ENCODE measurements around the gene GRB10. TPM values are rescaled to one million over a fixed set of nuclear protein-coding genes. Genes with fewer than 3 reads are reported as not detected.

GRB10 gene
- total and polyA plus RNA-seq, 4 donors = 10.7 to 53.1 (median 17.5) TPM

GRCh38 chr7:50622821-50623220, 159.9 kb downstream of the GRB10 start:
- DNase-seq (ENCODE audit: low spot score) = no peak
- Histone ChIP-seq H3K27me3 (ENCODE audit: control insufficient read depth in 4 of 4, insufficient read depth in 4 of 4, low read length in 3 of 4) (no peaks in the 10 kb centered on the region), H3K9me3 (ENCODE audit: control insufficient read depth in 4 of 4, low read length in 3 of 4) (no peaks in the 10 kb centered on the region), H3K27ac (ENCODE audit: low read depth in 1 of 2, low read length in 2 of 2) (no peak overlapping the region), H3K4me3 (ENCODE audit: low read depth in 1 of 3, low read length in 3 of 3) (no peak overlapping the region), H3K9ac (ENCODE audit: low read depth in 1 of 2, low read length in 2 of 2) (no peak overlapping the region), H3K36me3 (ENCODE audit: control insufficient read depth in 4 of 4, insufficient read depth in 3 of 4, low read depth in 1 of 4, low read length in 3 of 4) (peaks cover 0 to 16% (median 6%) of the 10 kb centered on the region in 4 donors), H3K4me1 (ENCODE audit: control insufficient read depth in 4 of 4, insufficient read depth in 4 of 4, low read length in 3 of 4) (peaks cover 3 to 20% (median 7%) of the 10 kb centered on the region in 4 donors)
- TF ChIP-seq HNF4G (IDR thresholded peaks at IDR 0.05) (no peak), NR2F2 (IDR thresholded peaks at IDR 0.05) (no peak), EGR1 (IDR thresholded peaks at IDR 0.05; ENCODE audit: low read depth in 2 of 2) (no peak), GABPA (IDR thresholded peaks at IDR 0.05 in 1 of 2, conservative IDR thresholded peaks at IDR 0.05 in 1 of 2) (no peak), FOXA1 (IDR thresholded peaks at IDR 0.05) (no peak), SP1 (IDR thresholded peaks at IDR 0.05) (no peak), REST (IDR thresholded peaks at IDR 0.05) (no peak), JUND (IDR thresholded peaks at IDR 0.05) (no peak), TAF1 (conservative IDR thresholded peaks at IDR 0.05) (no peak), ATF3 (IDR thresholded peaks at IDR 0.05) (no peak), RAD21 (IDR thresholded peaks at IDR 0.05) (no peak), RXRA (IDR thresholded peaks at IDR 0.05) (no peak), HNF4A (conservative IDR thresholded peaks at IDR 0.05) (no peak), ZBTB33 (IDR thresholded peaks at IDR 0.05) (no peak)
- WGBS = 54% methylated on average over 2 of the region's 2 CpGs

- 83% methylated on average over 11 of the region's 11 CpGs for WGBS
- DNase-seq (ENCODE audit: low spot score) = no peak
- Histone ChIP-seq H3K36me3 (ENCODE audit: control insufficient read depth in 4 of 4, insufficient read depth in 3 of 4, low read depth in 1 of 4, low read length in 3 of 4) (peaks cover 3 to 16% (median 6%) of the 10 kb centered on the region in 4 donors), H3K9me3 (ENCODE audit: control insufficient read depth in 4 of 4, low read length in 3 of 4) (no peaks in the 10 kb centered on the region), H3K27me3 (ENCODE audit: control insufficient read depth in 4 of 4, insufficient read depth in 4 of 4, low read length in 3 of 4) (no peaks in the 10 kb centered on the region), H3K9ac (ENCODE audit: low read depth in 1 of 2, low read length in 2 of 2) (no peak overlapping the region), H3K4me3 (ENCODE audit: low read depth in 1 of 3, low read length in 3 of 3) (no peak overlapping the region), H3K4me1 (ENCODE audit: control insufficient read depth in 4 of 4, insufficient read depth in 4 of 4, low read length in 3 of 4) (peaks cover 3 to 20% (median 7%) of the 10 kb centered on the region in 4 donors), H3K27ac (ENCODE audit: low read depth in 1 of 2, low read length in 2 of 2) (no peak overlapping the region)
- TF ChIP-seq ATF3 (IDR thresholded peaks at IDR 0.05) (no peak), HNF4G (IDR thresholded peaks at IDR 0.05) (no peak), GABPA (IDR thresholded peaks at IDR 0.05 in 1 of 2, conservative IDR thresholded peaks at IDR 0.05 in 1 of 2) (no peak), CTCF (IDR thresholded peaks at IDR 0.05; ENCODE audit: low read depth, low read length, missing input control) (no peak), FOXA1 (IDR thresholded peaks at IDR 0.05) (no peak), REST (IDR thresholded peaks at IDR 0.05) (no peak), FOXA2 (IDR thresholded peaks at IDR 0.05) (no peak), HNF4A (conservative IDR thresholded peaks at IDR 0.05) (no peak), ZBTB33 (IDR thresholded peaks at IDR 0.05) (no peak), YY1 (IDR thresholded peaks at IDR 0.05) (no peak), RXRA (IDR thresholded peaks at IDR 0.05) (no peak)
- TF ChIP-seq, protein P1, sequence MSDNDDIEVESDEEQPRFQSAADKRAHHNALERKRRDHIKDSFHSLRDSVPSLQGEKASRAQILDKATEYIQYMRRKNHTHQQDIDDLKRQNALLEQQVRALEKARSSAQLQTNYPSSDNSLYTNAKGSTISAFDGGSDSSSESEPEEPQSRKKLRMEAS (IDR thresholded peaks at IDR 0.05) = no peak
These were observed 160.7 kb downstream of the GRB10 start for GRCh38 chr7:50621973-50622490.
